Melanocyte of skin (primary cell): ENCODE measurements around the gene MUC4. TPM values are rescaled to one million over a fixed set of nuclear protein-coding genes. Genes with fewer than 3 reads are reported as not detected.

Source experiments
- small RNA-seq, 2 donors: library from RNA; depleted of rRNA; stranded (forward); fragments of <200 nt; gene quantifications; one replicate each; pipeline ENCODE3, GENCODE V24; 2012
- total RNA-seq, 2 donors: library from RNA; depleted of rRNA; stranded (reverse); fragments of >200 nt; gene quantifications; 2 replicates each; pipeline ENCODE4 v1.2.3, GENCODE V29; 2012

The MUC4 gene, protein sequence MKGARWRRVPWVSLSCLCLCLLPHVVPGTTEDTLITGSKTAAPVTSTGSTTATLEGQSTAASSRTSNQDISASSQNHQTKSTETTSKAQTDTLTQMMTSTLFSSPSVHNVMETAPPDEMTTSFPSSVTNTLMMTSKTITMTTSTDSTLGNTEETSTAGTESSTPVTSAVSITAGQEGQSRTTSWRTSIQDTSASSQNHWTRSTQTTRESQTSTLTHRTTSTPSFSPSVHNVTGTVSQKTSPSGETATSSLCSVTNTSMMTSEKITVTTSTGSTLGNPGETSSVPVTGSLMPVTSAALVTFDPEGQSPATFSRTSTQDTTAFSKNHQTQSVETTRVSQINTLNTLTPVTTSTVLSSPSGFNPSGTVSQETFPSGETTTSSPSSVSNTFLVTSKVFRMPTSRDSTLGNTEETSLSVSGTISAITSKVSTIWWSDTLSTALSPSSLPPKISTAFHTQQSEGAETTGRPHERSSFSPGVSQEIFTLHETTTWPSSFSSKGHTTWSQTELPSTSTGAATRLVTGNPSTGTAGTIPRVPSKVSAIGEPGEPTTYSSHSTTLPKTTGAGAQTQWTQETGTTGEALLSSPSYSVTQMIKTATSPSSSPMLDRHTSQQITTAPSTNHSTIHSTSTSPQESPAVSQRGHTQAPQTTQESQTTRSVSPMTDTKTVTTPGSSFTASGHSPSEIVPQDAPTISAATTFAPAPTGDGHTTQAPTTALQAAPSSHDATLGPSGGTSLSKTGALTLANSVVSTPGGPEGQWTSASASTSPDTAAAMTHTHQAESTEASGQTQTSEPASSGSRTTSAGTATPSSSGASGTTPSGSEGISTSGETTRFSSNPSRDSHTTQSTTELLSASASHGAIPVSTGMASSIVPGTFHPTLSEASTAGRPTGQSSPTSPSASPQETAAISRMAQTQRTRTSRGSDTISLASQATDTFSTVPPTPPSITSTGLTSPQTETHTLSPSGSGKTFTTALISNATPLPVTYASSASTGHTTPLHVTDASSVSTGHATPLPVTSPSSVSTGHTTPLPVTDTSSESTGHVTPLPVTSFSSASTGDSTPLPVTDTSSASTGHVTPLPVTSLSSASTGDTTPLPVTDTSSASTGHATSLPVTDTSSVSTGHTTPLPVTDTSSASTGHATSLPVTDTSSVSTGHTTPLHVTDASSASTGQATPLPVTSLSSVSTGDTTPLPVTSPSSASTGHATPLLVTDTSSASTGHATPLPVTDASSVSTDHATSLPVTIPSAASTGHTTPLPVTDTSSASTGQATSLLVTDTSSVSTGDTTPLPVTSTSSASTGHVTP (N-terminal part only)
- not detected for total RNA-seq

GRCh38 chr3:195811756-195812155, at the start of gene MUC4:
MUC4 (minus strand) TSS chr3:195811929; CDS start chr3:195811817, 112 bp downstream.

DNA sequence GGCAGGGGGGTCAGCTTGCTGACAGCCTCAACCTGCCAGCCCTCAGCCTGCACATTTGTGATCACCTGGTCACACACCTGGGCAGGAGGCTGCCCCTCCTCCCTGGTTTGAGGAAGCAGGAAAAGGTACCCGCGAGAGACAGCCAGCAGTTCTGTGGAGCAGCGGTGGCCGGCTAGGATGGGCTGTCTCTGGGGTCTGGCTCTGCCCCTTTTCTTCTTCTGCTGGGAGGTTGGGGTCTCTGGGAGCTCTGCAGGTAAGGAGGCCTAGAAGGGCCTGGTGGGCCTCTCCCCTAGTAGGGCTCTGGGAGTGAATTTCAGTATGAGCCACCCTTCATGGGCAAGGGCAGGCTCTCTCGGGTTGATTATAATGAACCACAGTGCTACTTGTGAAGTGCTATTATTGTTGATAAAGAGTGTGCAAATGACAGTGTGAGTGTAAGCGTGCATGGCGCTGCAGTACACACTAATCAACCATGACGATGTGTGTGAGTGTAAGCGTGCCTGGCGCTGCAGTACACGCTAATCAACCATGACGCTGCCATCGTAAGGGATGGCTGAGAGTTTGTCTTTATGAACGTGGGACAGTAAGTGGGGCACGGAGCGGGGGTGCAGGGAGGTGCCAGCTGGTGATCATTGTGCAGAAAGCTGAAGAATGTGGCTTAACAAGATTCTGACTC, 90.8 kb downstream of the MUC4 start, which contains the start of gene MUC20:
TSS of gene MUC20 (plus strand) at position 148 of the 676 bp plus-strand sequence. CDS start at position 178, 30 bp downstream.

Small RNA genes lying within 50 kb of the gene (small RNA-seq; reads per million reads assigned to genes)
- gene MIR570, result 0.17 to 0.52 reads per million in 2 donors

Other genes starting within 250 kb of the MUC4 start
- 100 to 1,000 TPM in 1 of 2 donors, 10 to 100 TPM in 1; 26.6 to 162 TPM for gene APOD, start 228.0 kb downstream of the MUC4 start, total RNA-seq
- gene MUC20, start 91.0 kb downstream of the MUC4 start, total RNA-seq, result 1 to 10 TPM in 1 of 2 donors, under 1 TPM in 1; under 0.01 to 1.3 TPM
- 10 to 100 TPM; 12.0 to 13.0 TPM for gene TNK2, start 96.6 kb upstream of the MUC4 start, total RNA-seq